Loucy (cell line): ENCODE results near the gene TMEM182.

Source experiments
- CTCF ChIP-seq: fragments of 200-600 bp; sonication (generic); conservative IDR thresholded peaks from 2 replicates; pipeline ENCODE4 v1.5.1; 2014; ENCODE audit warnings: mild to moderate bottlenecking, antibody characterized with exemption, low read length
- EZH2phosphoT487 ChIP-seq: fragments of 200-600 bp; IDR thresholded peaks from 2 replicates; pipeline ENCODE4 v1.6.1; 2018; ENCODE audit warnings: antibody characterized with exemption, mild to moderate bottlenecking, moderate library complexity, borderline replicate concordance

- TF ChIP-seq CTCF (no peak), EZH2phosphoT487 (no peak)
These were observed 25.1 kb upstream of the TMEM182 start for GRCh38 chr2:102736410-102737409.
